Endothelial cell of umbilical vein (primary cell): Measurements from ENCODE around the gene ASTN1. TPM values are rescaled to one million over a fixed set of nuclear protein-coding genes. Genes with fewer than 3 reads are reported as not detected.

Experiments
- BruUV-seq: library from RNA; stranded (reverse); fragments of 400-500 nt; replicated peaks from 2 replicates; lab custom pipeline; 2021; lab: Mats Ljungman, UMichigan
- CTCF ChIA-PET: fragments of 300-600, 350-600 bp; sonication (Branson Sonifier 250); formaldehyde crosslinking; loops from one replicate; lab custom pipeline; 2021; ENCODE audit warnings: antibody characterized with exemption, inconsistent platforms; lab: Charles Lee
- POLR2A ChIA-PET: fragments of 300-600, 350-600 bp; sonication (Branson Sonifier 250); formaldehyde crosslinking; loops from one replicate; lab custom pipeline; 2021; ENCODE audit warnings: antibody characterized with exemption, inconsistent platforms; lab: Charles Lee
- DNase-seq: peaks from one replicate; pipeline ENCODE4 v3.0.0-alpha.2; 2011; ENCODE audit warnings: low read depth, low spot score
- FAIRE-seq: peaks from 2 replicates; lab custom pipeline; 2011; peaks lifted over from hg19 to GRCh38; lab: Jason Lieb, UNC
- H2AFZ ChIP-seq: 2 replicates; pipeline ENCODE4 v1.6.0; 2012; ENCODE audit warnings: low read depth, low read length, control low read depth, inconsistent platforms
- H3K27ac ChIP-seq: 2 replicates; pipeline ENCODE4 v1.5.1; 2011; ENCODE audit warnings: low read depth, mild to moderate bottlenecking, control low read depth, low read length, moderate library complexity; ENCODE audit not compliant: insufficient read depth
- H3K27me3 ChIP-seq, 2 experiments: 2 replicates each; pipeline versions ENCODE4 v1.6.0 to v1.6.1; 2011; ENCODE audit warnings: low read length in 2 of 2, mixed read lengths in 1 of 2; ENCODE audit not compliant: control insufficient read depth in 2 of 2, insufficient read depth in 2 of 2
- H3K36me3 ChIP-seq, 2 experiments: 2 replicates in 1 of 2; 3 replicates in 1 of 2; pipeline ENCODE4 v1.5.1; 2011; ENCODE audit warnings: low read length in 2 of 2, mild to moderate bottlenecking in 1 of 2, moderate library complexity in 1 of 2; ENCODE audit not compliant: control insufficient read depth in 2 of 2, insufficient read depth in 2 of 2; ENCODE audit errors: extremely low read depth in 1 of 2
- H3K4me1 ChIP-seq: 3 replicates; pipeline ENCODE4 v1.5.1; 2011; ENCODE audit warnings: mild to moderate bottlenecking, low read length; ENCODE audit not compliant: control insufficient read depth, insufficient read depth; ENCODE audit errors: extremely low read depth
- H3K4me2 ChIP-seq: 2 replicates; pipeline ENCODE4 v1.6.1; 2011; ENCODE audit warnings: low read length, control low read depth, mixed read lengths; ENCODE audit not compliant: insufficient read depth
- H3K4me3 ChIP-seq, 3 experiments: fragments of 200-600 bp in 1 of 3; sonication (generic), shearing (Covaris generic) in 1 of 3; replicated peaks in 1 of 3; 2 replicates each; pipeline ENCODE4 v1.5.1; 2011 to 2016; ENCODE audit warnings: control low read depth in 3 of 3, low read length in 3 of 3, mild to moderate bottlenecking in 2 of 3, inconsistent platforms in 1 of 3, low read depth in 1 of 3, moderate library complexity in 1 of 3; ENCODE audit not compliant: insufficient read depth in 1 of 3
- H3K79me2 ChIP-seq: 2 replicates; pipeline ENCODE4 v1.6.0; 2012; ENCODE audit warnings: low read length, inconsistent platforms; ENCODE audit not compliant: control insufficient read depth, insufficient read depth
- H3K9ac ChIP-seq: replicated peaks from 2 replicates; pipeline ENCODE3; 2011; ENCODE audit warnings: low read length, control low read depth; ENCODE audit not compliant: insufficient read depth; ENCODE audit errors: extremely low read depth
- H3K9me1 ChIP-seq: replicated peaks from 3 replicates; pipeline ENCODE4 v1.6.0; 2011; ENCODE audit warnings: mild to moderate bottlenecking, low read length; ENCODE audit not compliant: control insufficient read depth, insufficient read depth; ENCODE audit errors: extremely low read depth
- H3K9me3 ChIP-seq: replicated peaks from 2 replicates; pipeline ENCODE4 v1.5.1; 2012; ENCODE audit warnings: low read length, inconsistent platforms; ENCODE audit not compliant: control insufficient read depth, insufficient read depth
- H4K20me1 ChIP-seq: replicated peaks from 2 replicates; pipeline ENCODE3; 2011; ENCODE audit warnings: mild to moderate bottlenecking, low read length; ENCODE audit not compliant: control insufficient read depth, insufficient read depth; ENCODE audit errors: extremely low read depth
- EZH2 ChIP-seq: IDR thresholded peaks from 2 replicates; pipeline ENCODE4 v1.6.1; 2012; ENCODE audit warnings: borderline replicate concordance, low read depth, mild to moderate bottlenecking, moderate library complexity, low read length, inconsistent platforms; ENCODE audit not compliant: severe bottlenecking
- FOS ChIP-seq: IDR thresholded peaks from 2 replicates; pipeline ENCODE4 v1.6.1; 2011; ENCODE audit warnings: mild to moderate bottlenecking, low read length, moderate library complexity, borderline replicate concordance; ENCODE audit not compliant: insufficient read depth
- GATA2 ChIP-seq: IDR thresholded peaks from 2 replicates; pipeline ENCODE4 v1.7.0; 2011; ENCODE audit warnings: low read depth, mild to moderate bottlenecking, moderate library complexity, mixed read lengths, low read length; ENCODE audit not compliant: insufficient read length, insufficient read depth
- JUN ChIP-seq: IDR thresholded peaks from 2 replicates; pipeline ENCODE4 v1.6.1; 2011; ENCODE audit warnings: borderline replicate concordance, low read depth; ENCODE audit not compliant: insufficient read length, insufficient read depth
- MYC ChIP-seq: IDR thresholded peaks from one replicate; pipeline ENCODE4 v1.6.1; 2011; ENCODE audit warnings: mild to moderate bottlenecking, low read depth, low read length
- POLR2A ChIP-seq: IDR thresholded peaks from 2 replicates; pipeline ENCODE4 v1.6.1; 2012; ENCODE audit warnings: low read depth, mild to moderate bottlenecking, control low read depth, low read length
- POLR2AphosphoS5 ChIP-seq: IDR thresholded peaks from 2 replicates; pipeline ENCODE4 v1.6.1; 2012; ENCODE audit warnings: low read depth, mild to moderate bottlenecking, control low read depth, low read length, moderate library complexity; ENCODE audit not compliant: insufficient read depth
- dilution Hi-C: fragments of 300-500 bp; cut with MboI; formaldehyde crosslinking; loops from one replicate; pipeline ENCODE4 v1.15.0; 2019; ENCODE audit warnings: low sequenced_read_pairs; ENCODE audit not compliant: extremely low pct_ligation_motif_present
- intact Hi-C: fragments of 100-400 bp; cut with micrococcal nuclease; formaldehyde crosslinking; loops from one replicate; pipeline ENCODE4 v1.10.0; 2022
- polyA plus RNA-seq, 4 experiments: library from polyadenylated mRNA; depleted of rRNA in 3 of 4; stranded (reverse) in 3 of 4; unstranded in 1 of 4; fragments of >200 nt; gene quantifications; 2 replicates each; pipeline versions ENCODE4 v1.2.1 to v1.2.3, GENCODE V29; 2011 to 2012; ENCODE audit warnings: missing spikeins in 1 of 4
- total RNA-seq: library from RNA; stranded (reverse); gene quantifications from 2 replicates; pipeline ENCODE4 v1.2.3, GENCODE V29; 2021
- TF ChIP-seq, protein P1 (sequence below): IDR thresholded peaks from 2 replicates; pipeline ENCODE4 v1.6.1; 2011; ENCODE audit not compliant: insufficient read depth, insufficient read length
- TF ChIP-seq, protein P2 (sequence below), 2 donors: IDR thresholded peaks; 1 replicate in 1 of 2; 2 replicates in 1 of 2; pipeline ENCODE4 v1.5.1; 2011; ENCODE audit warnings: low read length in 2 of 2, mild to moderate bottlenecking in 2 of 2, moderate library complexity in 2 of 2, control low read depth in 1 of 2, inconsistent platforms in 1 of 2, low read depth in 1 of 2; ENCODE audit not compliant: insufficient read depth in 1 of 2; ENCODE audit errors: extremely low read depth in 1 of 2

The ASTN1 gene
- total and polyA plus RNA-seq, 2 donors (not counting 3 experiments of a cell fraction or from before 2014, with no cell fraction given): 0.04 TPM; not detected in 1

DNA sequence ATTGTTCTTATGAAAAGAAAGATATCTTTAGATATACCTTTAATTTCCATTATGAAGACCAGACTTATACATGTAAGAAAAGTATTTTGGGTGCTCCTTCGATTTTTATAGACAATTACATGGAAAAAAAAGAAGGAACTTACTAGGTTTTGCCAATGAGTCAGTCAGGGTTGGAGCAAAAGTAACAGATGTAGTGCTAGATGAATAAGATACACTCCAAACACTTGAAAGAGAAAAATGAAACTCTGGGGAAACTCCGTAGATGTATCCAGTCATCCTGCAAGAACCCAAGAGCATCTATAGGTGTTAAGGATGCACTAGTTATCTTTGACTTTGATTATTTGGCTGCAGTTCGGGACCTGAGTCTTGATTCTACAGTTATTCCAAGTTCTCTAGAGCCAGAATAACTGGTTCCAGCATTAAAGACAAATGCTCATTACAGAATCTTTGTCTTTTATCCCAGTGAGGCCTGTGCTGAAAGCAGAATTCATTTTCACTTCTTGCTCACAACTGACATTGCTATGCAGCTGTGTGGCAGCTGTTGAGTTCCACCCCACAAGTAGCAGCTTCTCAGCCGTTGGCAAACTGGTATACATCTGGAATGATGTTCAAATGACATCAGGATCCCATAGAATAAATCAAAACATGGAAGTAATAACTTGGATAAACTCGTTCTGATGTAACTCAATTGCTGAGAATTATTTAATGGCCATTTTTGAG, 326.1 kb downstream of the ASTN1 start:
- Histone ChIP-seq H3K9me3 (no peaks in the 10 kb centered on the region), H4K20me1 (no peaks in the 10 kb centered on the region), H3K9me1 (no peaks in the 10 kb centered on the region), H3K36me3 (no peaks in the 10 kb centered on the region), H3K4me3 (no peak overlapping the region), H3K27ac (no peak overlapping the region), H2AFZ (no peak overlapping the region), H3K27me3 (no peaks in the 10 kb centered on the region), H3K79me2 (no peaks in the 10 kb centered on the region), H3K4me1 (no peaks in the 10 kb centered on the region), H3K9ac (no peak overlapping the region), H3K4me2 (no peak overlapping the region)
- intact Hi-C loops (no loop called here), dilution Hi-C loops (no loop called here)
- TF ChIP-seq POLR2AphosphoS5: no peak
- no peak for TF ChIP-seq GATA2
- TF ChIP-seq JUN: no peak
- no peak for TF ChIP-seq FOS
- TF ChIP-seq POLR2A: no peak
- TF ChIP-seq, protein P1, sequence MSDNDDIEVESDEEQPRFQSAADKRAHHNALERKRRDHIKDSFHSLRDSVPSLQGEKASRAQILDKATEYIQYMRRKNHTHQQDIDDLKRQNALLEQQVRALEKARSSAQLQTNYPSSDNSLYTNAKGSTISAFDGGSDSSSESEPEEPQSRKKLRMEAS: no peak
- no peak for TF ChIP-seq MYC
- TF ChIP-seq, protein P2, sequence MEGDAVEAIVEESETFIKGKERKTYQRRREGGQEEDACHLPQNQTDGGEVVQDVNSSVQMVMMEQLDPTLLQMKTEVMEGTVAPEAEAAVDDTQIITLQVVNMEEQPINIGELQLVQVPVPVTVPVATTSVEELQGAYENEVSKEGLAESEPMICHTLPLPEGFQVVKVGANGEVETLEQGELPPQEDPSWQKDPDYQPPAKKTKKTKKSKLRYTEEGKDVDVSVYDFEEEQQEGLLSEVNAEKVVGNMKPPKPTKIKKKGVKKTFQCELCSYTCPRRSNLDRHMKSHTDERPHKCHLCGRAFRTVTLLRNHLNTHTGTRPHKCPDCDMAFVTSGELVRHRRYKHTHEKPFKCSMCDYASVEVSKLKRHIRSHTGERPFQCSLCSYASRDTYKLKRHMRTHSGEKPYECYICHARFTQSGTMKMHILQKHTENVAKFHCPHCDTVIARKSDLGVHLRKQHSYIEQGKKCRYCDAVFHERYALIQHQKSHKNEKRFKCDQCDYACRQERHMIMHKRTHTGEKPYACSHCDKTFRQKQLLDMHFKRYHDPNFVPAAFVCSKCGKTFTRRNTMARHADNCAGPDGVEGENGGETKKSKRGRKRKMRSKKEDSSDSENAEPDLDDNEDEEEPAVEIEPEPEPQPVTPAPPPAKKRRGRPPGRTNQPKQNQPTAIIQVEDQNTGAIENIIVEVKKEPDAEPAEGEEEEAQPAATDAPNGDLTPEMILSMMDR (IDR thresholded peaks at IDR 0.05; ENCODE audit: extremely low read depth in 1 of 2, insufficient read depth in 1 of 2, low read depth in 1 of 2, low read length in 2 of 2): no peak
- no peak for TF ChIP-seq EZH2
- POLR2A ChIA-PET: no interaction called here
- DNase-seq (no peak), FAIRE-seq (no peak)
- CTCF ChIA-PET: no interaction called here
- BruUV-seq: no TSS peak
